Activated T-helper 1 cell treated with anti-CD3 and anti-CD28 coated beads, Interleukin-2, amount 50 U/mL, for 16 hours (primary cell): Measurements from ENCODE around the gene MPP2.
"Not testable (repeated sequence)": the region's sequence is repeated elsewhere in the genome, so short reads cannot be mapped to it uniquely, and the experiment has no call there.

Source experiments
- DNase-seq, 2 donors: peaks; one replicate each; pipeline ENCODE4 v3.0.0-alpha.2; 2020; ENCODE audit warnings: low read depth in 1 of 2, low spot score in 1 of 2

The MPP2 gene

DNA sequence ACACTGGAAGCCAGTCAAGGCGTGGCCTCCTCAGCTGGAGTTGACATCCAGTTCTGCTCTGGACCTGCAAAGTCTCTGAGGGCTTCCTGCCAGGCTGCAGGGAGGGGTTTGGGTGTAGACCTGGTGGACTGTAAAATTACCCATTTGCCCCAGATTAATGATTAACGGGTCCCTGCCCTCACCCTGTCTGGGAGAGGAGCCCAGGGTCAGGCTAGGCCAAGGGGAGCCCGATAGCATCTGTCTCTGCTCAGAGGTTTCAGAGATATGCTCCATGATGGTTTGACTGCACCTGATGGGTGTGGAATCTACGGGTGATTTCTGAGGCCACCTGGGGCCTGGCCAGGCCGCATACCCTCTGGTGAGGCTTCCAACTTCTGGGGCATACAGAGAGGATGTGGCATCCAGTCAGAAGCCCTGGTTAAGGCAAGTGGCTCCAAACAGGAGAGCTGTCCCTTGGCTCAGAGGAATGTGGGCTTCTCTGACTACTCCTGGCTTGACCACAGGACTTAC is 23.8 kb upstream of the MPP2 start:
- no peak for DNase-seq

DNA sequence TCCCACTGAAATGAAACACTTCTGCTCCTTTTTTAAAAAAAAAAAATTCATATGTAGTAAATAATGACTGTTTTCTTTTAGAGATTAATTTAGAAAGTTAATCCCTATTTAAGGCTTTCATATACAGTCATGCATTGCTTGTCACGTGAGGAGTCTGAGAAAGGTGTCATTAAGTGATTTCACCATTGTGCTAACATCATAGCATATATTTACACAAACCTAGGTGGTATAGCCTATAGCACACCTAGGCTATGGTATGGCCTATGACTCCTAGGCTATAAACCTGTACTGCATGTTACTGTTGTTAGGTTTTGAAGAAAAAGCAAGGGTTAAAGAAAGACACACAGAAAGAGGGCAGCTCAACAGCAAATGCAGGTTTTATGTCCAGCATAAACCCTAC is 21.3 kb upstream of the MPP2 start:
- DNase-seq = no peak

DNA sequence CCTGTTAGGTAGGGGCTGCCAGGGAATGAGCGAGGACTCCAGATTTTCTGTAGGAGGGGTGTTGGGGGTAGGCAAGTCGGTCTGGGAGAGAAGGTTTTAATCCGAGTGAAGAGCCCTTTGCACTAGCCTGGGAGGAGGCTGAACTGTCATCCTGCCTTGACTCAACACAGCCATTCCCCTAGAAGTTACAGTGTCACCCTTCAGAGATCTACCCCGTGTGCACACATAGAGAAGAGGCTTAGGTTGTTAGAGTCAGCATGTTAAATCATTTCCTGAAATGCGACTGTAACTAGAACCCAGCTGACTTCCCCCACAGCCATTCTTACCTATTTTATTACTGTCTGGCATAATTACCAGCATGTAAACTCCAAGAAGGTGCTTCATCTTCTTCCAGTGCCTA is 20.6 kb upstream of the MPP2 start:
- not testable (repeated sequence) for DNase-seq

GRCh38 chr17:43927060-43927864 is 19.9 kb upstream of the MPP2 start:
- DNase-seq = no peak

DNA sequence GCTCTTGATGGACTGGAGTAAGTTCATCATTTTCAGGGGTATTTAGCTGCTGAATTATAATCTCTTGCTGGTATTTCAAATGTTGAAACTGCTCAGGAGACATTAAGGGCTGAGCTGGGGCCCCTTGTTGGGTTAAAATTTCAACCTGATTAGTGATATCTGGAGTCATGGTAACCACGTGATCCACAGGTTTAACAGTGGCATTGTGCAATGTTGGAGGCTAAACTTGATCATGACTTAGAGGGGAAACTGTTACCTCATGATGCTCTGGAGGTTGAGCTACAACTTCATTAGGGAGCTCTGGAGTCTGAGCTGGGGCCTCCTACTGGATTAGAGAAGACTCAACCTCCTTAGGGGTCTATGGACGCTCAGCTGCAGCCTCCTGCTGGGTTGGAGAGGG is 17.2 kb upstream of the MPP2 start:
- no peak for DNase-seq

DNA sequence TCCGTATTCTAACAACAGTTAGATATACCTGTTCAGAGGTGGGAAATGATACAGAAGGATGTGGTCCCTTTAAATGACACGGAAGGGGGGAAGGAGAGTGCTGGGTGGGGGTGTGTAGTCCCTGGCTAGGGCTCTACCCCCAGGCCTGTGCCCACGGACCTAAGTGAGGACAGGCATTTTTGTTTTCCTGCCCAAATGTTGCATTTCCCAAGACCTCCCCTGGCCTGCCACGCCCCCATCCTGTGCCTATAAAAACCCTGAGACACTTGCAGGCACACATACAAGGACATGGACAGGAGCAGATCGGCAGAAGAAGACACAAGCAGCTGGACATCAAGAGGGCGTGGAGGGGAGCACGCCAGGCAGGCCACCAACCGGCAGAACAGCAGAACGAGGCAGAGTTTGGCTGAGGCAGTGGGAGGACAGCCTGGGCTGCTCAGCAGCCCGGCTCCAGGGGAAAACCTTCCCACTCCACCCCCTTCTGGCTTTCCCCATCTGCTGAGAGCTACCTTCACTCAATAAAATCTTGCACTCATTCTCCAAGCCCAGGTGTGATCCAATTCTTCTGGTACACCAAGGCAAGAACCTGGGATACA is 13.3 kb upstream of the MPP2 start:
- DNase-seq = no peak

DNA sequence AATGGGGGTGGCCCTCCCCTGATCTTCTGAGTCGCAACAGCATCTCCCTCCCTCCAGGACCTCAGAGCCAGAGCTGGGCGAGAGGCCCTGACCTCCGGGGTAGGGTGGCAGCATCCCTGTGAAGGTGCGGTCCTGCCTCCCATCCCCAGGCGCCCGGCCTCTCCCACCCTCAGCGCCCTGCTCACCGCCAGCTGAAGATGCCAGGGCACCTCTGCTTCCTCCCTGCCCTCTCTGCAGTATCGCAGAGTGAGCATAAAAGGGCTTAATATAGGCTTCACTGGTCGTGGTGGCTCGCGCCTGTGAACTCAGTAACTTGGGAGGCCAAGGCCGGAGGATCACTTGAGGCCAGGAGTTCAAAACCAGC is 10.7 kb upstream of the MPP2 start:
- DNase-seq = no peak

GRCh38 chr17:43917348-43918025 is 10.2 kb upstream of the MPP2 start:
- peak in 1 of 2 donors; percentile 22 for DNase-seq

DNA sequence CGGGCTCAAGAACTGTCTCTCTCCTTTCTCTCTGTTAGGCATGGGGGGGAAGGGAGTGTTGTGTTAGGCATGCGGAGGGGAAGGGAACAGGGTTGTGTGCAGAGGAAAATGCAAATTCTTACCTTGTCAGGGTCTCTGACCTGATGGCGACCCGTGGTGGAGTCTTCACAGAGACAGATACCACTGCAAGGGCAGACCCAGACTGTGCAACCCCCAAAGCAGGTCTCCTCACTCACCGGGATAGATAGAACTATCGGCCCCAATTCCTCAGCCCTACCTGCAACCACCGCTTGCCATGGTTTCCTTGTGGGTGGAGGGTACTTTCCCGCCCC is 9.6 kb upstream of the MPP2 start:
- no peak for DNase-seq

GRCh38 chr17:43916385-43916784 is 9.0 kb upstream of the MPP2 start:
- DNase-seq = no peak

DNA sequence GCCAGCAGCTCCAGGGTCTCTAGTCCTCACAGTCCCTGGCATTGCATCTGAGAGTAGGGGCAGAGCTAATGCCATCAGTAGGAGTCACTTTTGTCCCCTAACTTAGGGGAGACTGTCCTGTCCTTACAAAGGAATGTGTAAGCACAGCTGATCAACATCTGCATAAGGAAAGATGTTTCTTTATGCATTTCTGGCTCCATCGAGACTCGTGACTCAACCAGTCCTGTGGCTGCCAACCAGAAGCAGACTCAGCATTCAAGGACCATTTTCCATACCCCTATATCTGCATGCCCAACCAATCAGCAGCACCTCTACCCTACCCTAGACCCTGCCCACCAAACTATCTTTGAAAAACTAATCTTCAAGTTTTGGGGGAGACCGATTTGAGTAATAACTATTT is 8.2 kb upstream of the MPP2 start:
- no peak for DNase-seq

- DNase-seq = no peak
Measured at GRCh38 chr17:43914451-43914850, 7.1 kb upstream of the MPP2 start.

DNA sequence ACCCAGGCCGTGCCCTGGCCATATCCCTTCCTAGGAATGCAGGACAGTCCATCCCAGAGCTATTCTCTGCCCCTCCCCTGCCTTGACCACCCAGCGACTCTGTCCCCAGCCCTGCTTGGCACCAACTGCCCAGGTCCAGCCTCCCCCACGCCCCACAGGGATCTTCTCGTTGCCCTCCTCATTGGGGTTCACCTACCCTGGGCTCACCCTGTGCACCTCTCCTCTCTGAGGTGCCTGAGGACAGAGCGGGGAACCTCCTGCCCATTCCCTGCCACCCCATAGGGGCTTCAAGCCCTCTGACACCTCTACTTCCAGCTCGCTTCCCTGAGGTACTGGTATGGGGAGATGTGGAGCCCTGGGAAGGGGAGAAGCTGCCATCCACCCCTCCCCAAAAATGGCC is 6.2 kb upstream of the MPP2 start:
- DNase-seq = no peak

DNA sequence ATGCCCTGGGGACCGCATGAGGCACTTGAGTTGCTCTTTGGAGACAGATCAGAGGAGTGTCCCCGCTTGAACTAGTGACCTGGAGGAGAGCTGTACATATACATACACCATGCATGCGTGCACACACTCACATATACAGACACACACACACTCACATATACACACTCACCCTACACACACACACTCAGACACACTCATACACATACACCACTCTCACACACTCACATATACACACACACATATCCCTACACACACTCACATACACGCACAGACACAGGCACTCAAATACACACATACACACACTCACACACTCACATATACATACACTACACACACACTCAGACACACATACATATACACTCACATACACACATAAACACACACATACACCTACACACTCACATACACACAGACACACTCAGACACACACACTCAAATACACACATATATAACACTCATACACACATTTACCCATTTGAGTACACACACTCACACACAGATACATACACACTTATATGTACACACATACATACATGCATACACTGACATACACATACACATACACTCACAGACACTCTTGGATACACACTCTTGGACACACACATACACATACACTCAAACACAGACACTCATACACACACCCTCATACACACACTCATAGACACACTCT is 5.4 kb upstream of the MPP2 start:
- DNase-seq = no peak

DNA sequence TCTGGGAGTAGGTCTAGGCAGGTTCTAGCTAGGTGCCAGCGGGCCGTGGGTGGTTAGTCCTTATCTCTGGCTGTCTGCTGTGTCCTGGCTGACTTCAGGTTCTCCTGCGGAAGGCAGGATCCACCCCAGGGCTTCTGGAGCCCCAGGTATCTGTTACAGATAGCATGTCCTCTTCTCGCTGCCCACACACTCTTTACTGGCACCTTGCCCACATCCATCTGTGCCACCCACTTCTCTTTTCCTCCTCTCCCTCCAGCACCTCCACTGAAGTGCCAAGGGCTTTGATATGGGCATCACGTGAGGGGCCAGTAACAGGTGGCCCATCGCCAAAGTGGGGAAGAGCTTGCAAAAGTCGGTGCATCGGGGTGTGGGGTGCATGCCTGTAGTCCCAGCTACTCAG is 4.6 kb upstream of the MPP2 start:
- no peak for DNase-seq

DNA sequence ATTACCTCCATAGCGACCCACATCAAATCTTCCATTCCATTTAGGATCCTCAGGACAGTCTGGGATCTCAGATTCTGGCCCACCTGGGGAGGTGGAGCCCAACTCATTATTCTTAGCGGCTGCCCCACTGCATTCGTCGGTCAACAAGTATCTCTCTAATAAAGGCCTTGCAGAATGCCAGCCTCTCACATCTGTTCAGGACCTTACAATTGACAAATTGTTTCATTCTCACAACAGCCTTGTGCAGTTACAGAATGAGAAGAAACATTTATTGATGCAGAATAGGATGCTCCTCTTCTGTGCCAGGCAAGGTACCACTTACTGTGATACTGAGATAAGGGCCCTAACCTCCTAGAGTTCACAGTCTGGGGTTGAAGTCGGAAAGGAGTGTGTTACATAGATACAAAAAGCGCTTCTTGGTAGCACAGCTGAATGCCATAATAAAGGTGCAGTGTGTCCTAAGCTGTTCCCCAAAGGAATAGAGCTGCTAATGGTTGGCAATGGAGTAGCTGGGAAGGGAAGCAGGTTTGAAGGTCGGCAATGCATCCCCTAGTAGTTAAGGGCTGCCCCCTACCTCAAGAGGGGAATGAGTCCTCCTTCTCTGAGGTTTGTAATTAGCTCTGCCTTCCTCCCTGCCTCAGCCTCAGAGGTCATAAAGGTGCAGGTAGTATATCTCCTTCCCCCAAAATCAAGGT is 2.3 kb upstream of the MPP2 start:
- DNase-seq = no peak

DNA sequence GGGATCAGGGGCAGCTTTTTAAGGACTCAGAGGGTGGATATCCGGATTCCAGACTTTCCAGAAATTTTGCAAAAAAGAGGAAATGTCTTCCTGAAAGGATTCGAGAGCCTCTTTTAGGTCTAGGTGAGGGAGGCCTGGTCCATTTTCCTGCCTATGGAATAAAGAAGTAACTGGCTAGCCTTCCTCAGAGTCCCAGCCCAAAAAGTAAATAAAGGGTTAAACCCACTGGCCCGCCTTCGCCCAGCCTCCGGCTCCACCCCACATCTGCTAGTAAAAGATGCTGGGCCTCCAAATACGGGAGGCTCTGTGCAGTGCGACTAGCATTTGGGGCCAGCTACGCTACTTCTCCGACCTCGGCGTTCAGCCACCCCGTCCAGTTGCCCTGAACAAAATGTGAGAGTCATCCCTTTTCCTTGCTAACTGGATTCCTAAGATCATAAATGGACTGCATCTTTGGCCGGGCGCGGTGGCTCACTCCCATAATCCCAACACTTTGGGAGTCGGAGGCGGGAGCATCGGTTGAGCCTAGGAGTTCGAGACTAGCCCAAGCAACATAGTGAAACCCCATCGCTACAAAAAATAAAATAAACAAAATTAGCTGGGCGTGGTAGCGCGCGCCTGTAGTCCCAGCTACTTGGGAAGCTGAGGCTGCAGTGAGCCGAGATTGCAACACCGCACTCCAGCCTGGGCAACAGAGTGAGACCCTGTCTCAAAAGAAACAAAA is 824 bp upstream of the MPP2 start:
- peak; percentile 18 to 29 for DNase-seq

DNA sequence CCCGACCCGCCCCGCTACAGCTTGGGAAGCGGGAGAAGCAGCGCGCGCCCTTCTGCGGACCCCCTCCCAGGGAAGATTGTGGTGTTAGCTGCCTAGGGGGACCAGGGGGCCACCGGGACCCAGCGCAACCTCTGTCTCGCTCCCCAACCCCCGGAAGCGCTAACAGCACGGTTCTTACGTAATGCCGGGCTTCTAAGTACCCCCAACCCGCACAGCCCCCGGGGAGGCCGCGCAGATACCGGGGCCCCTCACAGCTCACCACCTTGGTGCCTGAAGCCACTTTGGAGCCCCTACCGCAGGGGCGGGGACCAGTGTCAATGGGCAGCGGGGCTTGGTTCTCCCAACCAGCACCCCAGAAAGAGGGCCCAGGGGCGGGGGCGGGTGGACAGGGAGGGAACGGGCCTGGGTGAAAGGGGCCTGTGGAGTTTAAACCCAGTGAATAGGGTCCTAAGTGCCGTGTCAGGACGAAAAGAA is 348 bp downstream of the MPP2 start:
- DNase-seq = no peak

DNA sequence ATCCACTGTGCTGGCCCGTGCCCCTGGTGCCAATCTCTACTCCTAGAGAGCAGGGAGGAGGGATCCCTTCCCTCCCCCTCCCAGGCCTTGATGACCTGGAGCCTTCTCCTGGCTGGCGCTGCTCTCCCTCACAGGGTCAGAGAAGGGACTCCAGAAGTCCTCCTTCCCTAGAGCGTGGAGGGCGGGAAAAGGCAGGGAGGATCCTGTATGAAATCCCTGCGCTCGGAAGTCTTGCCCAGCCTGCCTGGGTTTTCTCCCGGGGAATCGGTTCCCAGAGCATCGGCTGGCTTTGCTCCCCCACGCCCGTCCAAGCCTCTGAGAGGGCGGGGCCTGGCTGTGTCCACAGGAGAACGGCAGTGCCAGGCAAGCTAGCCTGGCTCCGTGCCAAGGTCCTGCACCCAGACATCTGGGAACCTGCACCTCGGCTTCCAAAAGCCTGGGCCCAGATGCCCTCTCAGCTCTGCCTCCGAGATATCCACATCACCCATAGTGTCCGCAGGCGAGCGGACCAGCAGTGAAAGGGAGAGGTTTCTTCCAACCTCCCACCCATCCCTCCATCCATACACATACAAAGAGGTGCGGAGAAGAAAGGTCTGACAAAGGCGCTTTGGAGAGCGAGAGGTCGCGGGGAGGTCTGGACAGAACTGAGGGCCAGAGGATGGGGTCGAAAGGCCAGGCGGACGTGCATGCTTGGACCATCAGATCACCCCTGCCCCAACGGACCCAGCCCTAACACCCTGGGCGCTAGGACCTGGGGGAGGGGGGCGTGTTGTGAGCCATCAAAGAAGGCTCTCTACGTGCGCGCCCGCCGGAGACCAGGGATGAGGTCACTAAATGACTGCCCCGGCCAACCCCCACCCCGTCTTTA is 1.1 kb downstream of the MPP2 start:
- peak in 1 of 2 donors; percentile 11 for DNase-seq
